ENCODE measurements around the gene SH3RF3.

Gene SH3RF3

DNA sequence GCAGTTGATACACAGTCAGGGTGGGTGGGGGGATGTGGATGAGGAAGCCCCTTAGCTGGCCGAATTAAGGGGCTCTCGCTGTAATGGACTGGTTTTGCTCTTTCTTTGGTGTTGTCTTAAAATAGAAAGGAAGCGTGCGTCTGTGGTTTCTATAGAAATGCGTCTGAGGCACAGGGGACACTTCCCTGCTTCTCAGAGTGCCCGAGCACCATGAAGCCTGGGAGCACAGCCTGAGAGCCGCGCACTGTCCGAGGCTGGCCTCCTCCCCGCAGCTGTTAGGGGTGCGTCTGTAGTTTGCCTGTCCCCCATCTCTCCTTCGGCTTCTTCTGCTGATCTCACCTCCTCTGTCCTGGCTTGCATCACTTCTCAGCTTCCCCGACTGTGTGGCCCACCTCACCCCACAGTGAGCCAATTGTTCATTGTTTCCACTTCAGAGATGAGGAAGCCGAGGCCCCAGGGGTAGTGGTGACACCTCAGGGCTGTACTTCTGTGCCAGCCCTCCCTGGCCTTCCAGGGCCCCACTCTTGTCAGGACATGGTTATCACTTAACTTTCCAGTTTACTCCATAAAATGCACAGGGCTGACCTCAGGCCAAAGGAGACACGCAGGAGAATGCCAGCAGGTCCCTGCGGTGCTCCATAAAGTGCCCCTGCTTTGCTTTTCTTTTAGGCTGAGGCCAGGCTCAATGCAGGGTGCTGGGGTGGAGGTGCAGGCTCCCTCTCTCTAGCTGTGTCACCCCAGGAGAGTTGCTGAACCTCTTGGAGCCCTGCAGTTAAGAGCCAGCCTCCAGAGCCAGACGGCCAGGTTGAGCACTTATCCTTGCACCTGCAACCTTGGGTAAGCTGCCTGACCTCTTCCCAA, 274.2 kb downstream of the SH3RF3 start:
- no peak for DNase-seq

DNA sequence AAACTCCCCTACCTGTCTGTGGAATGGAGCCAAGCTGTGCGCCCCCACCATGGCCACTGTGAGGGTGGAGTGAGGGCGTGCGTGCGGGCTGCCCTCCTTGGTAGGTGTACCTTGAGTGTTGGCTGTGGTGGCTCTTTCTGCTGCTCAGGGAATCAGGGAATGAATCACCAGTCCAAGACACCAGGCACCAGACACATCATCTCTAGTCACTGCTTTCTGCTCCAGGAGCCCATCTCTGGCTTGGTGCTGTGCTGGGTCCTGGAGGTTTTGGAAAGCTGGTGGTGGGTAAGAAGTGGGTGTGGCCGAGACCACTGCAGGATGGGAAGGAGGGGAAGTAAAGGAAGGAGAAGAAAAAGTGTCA, 274.8 kb downstream of the SH3RF3 start:
- DNase-seq, result no peak

DNA sequence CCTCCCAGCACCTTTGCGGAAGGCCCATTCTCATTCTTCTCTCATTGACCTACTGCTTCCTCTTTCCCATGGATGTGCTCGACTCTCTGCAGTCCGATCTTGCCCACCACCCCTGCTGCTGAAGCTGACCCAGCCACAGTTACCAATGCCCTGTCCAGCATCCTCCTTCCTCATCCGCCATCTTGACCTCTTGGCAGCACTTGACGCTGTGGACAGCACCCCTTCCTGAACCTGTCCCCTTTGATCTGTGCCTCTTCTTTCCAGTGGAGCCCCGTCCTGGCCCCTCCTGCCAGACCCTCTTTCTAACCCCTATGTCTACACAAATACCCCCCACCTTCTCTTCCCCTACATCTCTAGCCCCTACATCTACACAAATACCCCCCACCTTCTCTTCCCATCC, 275.7 kb downstream of the SH3RF3 start:
- no peak for DNase-seq

DNA sequence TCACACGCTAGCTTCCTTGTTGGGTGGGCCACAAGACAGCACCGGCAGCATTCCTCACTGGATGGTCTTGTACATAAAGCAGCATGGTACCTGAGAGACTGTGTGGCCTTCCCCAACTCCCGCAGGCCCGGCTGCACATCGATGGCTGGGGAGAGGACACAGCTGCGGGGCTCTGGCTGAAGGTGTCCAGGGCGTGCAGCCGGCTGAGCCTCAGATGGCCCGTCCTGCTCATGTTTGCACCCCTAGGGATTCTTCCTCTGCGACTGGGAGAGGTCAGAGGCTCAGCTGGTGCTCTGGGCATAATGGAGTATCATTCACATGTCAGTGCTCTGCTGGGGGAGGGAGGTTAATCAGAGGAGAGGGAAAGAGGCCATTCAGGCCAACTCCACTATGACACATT, 276.9 kb downstream of the SH3RF3 start:
- DNase-seq, result no peak

DNA sequence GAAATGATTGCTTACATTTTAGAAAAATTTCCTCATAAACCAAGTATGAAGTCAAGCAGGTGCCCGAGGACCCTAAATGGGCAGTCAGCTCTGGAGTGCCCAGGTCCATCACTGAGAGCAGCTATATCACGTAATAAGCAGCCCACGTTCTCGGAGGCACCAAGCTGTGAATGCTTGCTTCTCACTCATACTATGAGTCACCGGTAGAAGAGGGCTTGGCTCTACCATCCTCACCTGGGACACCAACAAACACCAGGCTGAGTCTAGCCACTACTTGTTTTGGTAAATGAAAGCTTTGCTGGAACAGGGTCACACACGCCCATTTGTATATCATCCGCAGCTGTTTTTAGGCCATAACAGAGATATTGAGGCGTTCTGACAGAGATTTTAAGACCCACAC, 277.3 kb downstream of the SH3RF3 start:
- DNase-seq, result no peak

DNA sequence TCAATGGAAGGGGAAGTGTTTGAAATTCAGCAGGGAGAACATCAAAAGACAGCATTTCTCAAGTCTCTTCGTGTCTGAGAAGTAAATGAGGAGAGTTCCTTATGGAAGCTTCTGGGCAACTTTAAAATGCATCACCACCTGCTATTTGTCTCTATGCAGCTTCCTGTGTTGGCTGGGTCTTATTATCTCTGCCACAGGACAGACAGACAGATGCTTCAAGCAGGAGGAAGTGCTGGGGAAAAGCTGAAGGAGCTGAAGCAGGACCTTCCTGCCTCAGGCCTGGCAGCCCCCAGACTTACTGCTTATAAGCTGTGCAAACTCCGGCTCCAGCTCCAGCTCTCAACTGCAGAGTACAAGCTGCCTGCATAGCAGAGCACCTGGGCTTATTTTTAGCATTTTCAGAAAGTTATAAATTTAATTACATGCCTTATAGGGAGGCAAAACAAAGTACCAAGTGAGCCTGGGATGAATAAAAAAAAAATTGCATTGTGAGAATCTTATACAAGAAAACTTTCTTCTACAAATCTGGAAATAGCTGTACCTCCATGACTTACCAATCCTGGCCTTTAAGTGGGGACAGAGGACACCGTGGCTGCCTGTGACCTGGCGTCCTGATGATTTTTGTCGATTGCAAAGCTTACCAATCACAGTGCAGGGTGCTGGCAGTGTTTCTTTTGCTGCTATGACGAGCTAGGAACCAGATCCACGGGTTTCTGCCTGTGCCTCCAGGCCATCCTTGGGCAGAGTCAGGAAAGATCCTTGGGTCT, 278.5 kb downstream of the SH3RF3 start:
- no peak for DNase-seq

DNA sequence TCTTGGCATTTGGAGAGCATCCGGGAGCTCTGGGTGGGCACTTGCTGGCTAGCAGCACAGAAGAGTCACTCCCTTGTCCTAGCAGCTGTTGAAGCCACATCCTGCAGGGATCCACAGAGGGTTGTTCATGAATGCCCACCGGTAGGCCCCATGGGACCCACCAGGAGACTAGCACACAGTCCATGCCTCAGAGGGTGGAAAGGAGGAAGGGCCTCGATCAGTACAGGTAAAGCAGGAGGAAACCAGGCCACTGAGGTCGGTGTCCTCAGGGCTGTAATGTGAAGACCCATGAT, 279.0 kb downstream of the SH3RF3 start:
- DNase-seq, result no peak

DNA sequence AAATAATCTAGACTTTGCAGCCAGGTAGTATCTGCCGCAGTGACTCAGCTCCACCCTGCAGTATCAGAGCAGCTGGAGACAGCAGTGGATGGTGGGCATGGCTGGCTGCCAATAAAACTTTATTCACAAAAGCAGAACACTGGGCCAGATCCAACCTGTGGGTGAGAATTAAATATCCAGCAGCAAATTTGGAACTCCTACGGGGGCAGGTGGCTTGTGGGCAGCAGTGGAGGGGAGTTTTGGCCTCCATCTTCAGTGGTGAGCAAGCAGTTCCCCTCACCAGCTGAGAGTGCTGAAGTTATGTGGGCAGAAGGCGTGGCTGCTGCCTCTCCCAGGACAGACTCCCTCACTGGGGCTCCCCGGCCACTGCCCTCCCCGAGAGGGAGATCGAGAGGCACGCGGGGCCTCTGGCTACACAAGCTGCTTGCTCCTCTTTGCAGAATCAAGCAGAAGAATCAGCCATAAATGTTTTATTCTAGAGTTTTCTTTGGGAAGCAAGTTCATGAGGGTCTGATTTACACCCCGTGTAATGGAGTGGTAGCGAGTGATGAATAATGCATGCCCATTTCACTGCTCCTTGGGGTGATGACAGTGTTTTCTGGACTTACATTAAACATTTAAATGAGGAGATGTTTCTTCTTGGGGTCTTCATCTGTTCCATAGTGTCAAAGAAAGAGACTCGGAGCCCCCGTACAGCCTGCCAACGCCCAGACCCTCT, 280.5 kb downstream of the SH3RF3 start:
- DNase-seq, result no peak

DNA sequence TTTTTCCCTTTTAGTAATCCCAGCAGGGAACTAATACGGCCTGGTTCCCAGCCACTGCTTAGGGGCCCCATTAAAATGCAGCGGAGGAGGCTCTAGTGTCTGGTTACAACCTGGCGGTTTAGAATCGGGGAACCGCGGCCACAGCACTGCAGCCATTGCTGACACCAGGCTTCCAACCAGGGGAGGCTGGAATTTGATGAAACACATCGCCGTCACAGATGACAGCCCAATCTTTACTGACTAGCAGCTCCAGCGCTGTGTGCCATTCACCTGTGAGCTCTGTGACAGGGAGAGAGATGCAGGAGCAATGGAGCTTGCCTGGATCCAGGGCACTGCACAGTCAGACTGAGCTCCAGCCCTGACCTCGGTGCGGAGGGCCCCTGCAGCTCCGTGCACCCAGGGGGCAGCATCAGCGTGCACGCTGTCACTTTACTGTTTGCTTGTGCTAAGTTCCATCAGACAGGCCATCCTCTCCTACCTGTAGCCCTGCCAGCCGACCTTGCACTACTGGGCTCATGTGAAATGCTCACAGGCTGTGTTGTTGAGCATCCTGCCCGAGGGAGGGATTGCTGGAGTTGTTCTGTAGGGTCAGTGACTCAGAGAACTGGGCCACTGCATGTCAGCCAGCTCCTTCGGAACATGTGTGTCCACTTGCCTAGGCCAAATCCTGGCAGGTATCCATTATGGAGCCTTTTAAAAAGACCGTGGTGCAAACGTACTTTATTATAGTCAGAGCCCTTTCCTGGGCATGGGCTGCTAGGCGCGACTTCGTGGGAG, 281.2 kb downstream of the SH3RF3 start:
- no peak for DNase-seq

DNA sequence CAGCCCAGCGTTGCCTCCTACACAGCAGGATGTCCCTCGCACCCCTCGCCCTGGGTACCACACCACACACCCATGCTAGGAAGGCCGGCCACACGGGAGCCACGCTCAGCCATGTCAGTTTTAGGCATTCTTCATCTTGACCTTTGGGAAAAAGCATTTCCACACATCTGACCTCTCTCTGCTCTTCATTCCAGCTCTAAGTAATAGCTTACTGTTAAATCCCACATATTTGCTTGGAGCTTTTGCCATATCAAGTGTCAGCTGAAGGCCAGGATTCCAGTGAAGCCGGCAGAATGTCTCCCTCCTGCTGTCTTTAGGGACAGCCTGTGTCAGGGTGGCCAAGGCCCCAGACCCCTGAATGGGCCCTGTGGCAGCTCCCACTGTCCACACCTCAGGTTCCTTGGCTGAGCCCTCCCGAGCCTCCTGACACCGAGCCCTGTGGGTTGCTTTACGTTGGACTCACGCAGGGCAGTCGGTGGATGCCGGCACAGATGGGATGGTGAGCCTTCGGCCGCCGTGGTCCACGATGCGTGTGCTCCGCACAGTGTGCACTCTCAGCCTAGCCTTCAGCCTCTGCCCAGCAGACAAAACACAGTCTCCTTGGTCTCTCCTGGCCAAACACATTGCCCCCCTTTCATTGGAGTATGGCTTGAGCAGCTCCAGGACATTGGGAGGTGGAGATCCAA, 282.8 kb downstream of the SH3RF3 start:
- no peak for DNase-seq

DNA sequence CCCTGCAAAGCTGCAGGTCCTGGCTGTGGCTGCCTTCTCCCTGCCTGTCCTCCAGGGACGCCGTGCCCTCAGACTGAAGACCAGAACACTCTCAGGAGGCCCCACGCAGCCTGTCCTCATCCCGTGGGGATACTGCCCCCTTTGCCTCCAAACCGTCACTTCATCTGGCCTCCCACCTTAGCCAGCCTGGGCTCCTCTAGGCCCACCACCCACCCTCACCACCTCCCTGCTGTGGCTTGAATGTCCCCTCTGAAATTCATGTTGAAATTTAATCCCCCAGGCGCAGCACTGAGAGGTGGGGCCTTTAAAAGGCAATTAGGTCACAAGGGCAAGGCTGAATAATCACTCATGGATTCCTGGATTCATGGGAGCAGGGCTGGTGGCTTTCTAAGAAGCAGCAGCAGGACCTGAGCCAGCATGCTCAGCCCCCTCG, 286.6 kb downstream of the SH3RF3 start:
- no peak for DNase-seq

DNA sequence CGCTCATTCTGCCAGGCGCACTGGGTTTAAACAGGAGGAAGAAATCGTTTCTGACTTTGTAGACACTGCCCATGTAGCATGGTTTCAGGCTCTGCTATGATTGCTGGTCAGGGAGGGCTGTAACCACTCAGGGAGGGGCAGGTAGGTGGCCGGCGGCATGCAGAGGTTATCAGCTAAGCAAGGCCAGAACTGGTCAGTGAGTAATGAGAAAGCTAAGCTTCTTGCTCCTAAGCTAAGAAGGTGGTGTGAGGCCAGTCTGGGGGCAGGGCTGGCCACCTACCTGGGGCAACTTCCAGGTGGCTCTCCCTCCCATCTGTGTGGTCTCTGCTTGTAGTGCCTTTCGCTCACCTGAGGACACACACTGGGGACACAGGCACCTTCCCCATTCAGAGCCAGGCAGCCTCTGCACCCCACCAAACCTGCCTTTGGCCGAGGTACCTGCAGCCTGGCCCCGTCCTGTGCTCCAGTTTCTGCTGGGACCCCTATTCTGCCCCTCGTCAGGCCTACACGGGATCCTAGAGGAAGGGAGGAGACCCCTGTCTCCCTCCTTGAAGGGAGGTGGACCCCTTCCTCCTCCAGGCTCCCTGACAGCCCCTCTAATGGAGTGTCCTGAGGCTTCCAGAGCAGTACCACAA, 288.8 kb downstream of the SH3RF3 start:
- no peak for DNase-seq

DNA sequence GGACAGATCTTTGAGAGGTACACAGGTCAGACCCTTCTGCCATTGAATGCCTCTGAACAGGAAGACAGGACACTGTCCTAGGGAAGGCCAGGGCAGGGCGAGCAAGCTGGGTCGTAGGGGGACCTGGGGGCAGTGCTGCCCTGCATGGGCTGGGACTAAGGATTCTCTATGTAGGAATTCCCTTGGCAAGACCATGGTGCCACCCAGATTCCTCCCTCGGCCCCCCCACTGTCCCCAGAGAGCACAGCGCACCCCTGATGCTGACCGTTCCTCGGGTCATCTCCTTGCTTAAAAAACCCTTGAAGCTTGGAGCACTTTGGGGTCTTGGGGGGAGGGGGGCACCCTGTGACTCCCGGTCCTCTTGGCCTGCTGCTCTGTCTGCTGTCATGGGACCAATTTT, 289.7 kb downstream of the SH3RF3 start:
- no peak for DNase-seq

DNA sequence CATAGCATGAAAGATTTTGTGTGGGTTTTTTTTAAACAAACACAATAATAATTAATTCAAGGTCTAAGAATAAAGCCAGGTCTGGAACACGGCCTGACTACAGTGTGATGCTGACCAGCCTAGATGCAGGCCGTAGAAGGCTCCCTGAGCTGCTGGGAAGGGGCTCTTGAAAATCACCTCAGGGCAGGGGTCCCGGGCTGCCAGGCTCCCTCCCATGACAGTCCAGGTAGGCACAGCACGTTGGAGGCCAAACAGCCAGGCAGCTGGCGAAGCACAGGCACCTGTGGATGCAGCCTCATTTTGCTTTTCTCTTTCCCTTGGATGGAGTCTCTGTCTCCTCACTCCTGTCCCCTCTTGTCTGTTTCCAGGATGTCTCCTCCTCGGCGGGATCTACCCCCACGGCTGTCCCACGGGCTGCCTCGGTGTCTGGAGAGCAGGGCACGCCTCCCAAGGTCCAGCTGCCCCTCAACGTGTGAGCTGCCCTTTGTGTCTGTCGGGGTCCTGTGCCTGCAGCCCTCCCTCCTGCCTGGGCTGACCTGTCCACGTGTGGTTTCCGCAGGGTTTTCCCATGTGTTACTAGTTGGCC, 290.3 kb downstream of the SH3RF3 start:
- DNase-seq, result no peak

DNA sequence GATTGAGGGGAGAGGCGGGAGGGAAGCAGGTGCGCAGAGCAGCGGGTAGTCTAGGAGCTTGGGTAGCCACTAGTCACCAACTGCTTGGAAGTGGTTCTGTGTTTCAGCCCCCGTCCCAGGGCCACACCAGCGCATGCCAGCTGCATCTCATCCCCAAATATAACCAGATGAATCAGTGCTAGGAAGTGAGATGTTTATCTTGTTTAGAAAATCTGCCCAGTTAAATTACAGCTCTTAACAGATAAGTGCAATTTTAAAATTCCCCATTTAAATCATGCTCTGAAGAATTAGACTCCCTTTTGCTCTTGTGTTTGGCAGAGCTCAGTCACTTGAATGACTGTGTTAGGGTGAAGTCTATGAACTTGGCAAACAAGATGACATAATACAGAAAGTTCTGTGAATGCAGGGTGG, 291.0 kb downstream of the SH3RF3 start:
- DNase-seq, result no peak

DNA sequence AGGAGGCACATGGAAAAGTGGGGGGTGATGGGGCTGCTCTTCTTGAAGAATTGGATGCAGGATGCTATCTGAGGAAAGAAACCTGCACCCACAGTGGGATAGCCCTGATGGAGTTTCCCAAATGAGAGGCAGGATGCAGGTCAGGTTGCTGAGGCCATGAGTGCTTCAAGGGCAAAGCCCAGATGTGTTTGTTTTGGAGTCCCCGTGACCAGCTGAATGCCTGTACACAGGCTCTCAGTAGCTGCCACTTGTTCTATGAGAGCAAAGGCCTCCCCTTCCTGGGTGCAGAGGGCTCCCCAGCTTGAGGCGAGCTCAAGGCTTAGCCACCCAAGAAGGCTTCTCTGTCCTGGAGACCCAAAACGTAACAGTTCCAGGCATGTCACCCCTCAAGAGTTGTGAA, 292.1 kb downstream of the SH3RF3 start:
- no peak for DNase-seq

DNA sequence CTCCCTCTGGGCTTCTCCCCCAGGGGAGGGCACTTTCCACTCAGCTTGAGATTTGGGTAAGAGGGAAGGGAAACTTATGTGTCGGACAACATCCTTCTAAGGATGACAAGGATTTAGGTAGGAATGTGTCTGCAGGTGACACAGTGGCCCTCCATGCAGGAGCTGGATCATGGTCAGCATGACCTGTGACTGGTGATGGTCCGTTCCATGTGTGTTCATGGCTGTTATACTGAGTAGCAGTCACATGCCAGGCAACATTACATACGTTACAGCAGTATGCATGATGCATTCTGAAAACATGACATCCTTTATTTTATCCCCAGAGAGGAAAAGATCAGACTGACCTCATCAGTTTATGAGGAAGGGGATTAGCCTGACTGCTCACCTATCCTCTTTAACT, 292.6 kb downstream of the SH3RF3 start:
- DNase-seq, result no peak

DNA sequence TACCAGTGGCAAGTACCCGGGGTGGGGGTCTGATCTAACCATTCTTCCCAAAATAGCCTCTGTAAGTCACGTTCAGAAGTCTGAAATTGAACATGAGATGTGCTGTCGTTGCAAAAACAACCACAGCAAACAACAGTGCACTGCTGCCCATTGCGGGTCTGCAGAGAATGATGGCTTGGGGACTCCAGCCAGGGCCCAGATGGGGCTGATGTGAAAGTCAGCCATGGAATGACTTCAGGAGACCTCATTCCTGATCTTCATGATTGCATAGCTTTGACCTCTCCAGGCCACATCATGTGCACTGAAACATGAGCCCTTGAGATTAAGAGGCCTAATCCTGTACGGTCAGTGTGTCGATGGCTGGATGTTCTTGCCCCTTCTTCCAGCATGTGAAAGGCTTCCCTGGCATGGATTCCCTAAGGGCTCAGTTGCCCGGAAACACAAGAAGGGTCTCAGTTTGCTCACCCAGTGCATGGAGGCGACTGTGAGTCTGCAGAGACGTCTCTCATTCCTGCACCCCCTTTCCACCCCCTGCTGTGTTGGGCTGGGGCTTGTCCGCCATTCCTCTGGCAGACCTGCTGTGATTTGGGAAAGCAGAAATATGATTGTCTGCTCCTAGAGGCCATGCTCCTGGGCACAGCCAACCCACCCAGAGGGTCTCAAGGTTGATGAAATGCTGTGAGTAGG, 293.2 kb downstream of the SH3RF3 start:
- no peak for DNase-seq

DNA sequence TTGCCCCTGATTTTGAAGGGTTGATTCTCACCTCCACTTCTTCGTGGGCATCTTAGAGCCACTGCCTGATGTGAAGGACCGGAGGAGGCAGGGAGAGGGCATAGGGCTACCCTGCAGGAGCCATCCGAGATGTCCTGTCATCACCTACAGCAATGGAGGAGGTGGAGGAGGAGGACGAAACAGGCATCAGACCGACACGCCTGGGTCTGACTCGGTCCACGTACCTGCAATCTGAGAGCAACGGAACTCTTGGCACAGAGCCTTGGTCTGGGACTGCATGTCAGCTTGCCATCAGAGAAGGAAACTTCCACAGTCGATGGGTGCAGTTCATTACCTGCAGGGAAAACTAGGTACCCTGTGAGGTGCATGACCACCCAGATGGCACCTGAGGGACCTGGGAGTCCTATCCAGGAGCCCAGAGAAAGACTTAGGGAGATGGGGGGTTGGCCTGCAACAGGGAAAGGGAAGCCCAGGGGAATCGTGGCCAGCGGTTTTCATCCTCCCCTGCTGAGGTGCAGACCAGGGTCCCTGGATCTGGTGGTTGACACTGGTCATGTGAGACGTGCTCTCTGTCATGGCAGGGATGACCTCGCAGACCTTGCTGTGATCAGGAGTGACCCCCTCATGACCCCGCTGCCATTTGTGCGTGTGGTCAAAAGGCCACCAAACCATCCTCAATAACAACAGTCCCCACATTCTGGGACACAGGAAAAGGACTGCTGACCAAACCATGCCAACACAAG, 293.9 kb downstream of the SH3RF3 start:
- DNase-seq, result no peak
